SU-DHL-6 (cell line): ENCODE results near the gene MLEC.

ENCODE experiments used
- H2AFZ ChIP-seq: fragments of 200-600 bp; sonication (generic); 2 replicates; pipeline ENCODE4 v1.6.1; 2014; ENCODE audit warnings: low read depth, mild to moderate bottlenecking, moderate library complexity, mixed read lengths, antibody characterized with exemption, low read length; ENCODE audit not compliant: severe bottlenecking
- H3F3A ChIP-seq: fragments of 200-600 bp; shearing (Covaris generic); 2 replicates; pipeline ENCODE4 v1.6.0; 2016; ENCODE audit warnings: antibody characterized with exemption, mild to moderate bottlenecking; ENCODE audit not compliant: insufficient read depth
- H3K27ac ChIP-seq: fragments of 200-600 bp; sonication (generic); 2 replicates; pipeline ENCODE4 v1.5.1; 2016; ENCODE audit warnings: low read depth, mild to moderate bottlenecking, low read length, moderate library complexity, mixed read lengths
- H3K27me3 ChIP-seq: fragments of 200-600 bp; sonication (generic), shearing (Covaris generic); 2 replicates; pipeline ENCODE4 v1.6.0; 2014; ENCODE audit warnings: mild to moderate bottlenecking, low read length
- H3K36me3 ChIP-seq: fragments of 200-600 bp; sonication (generic); 2 replicates; pipeline ENCODE4 v1.6.1; 2014; ENCODE audit warnings: mild to moderate bottlenecking, low read length, mixed read lengths
- H3K4me2 ChIP-seq: fragments of 300-600, 200-600 bp; shearing (Covaris generic), sonication (generic); 2 replicates; pipeline ENCODE4 v1.6.0; 2014; ENCODE audit warnings: low read length, low read depth, mild to moderate bottlenecking; ENCODE audit not compliant: poor library complexity, severe bottlenecking
- H3K4me3 ChIP-seq: fragments of 200-600 bp; sonication (generic); 2 replicates; pipeline ENCODE4 v1.5.1; 2014; ENCODE audit warnings: antibody characterized with exemption, low read length, mild to moderate bottlenecking, mixed read lengths; ENCODE audit not compliant: insufficient read depth, poor library complexity, severe bottlenecking
- H3K79me2 ChIP-seq: fragments of 200-600 bp; sonication (generic); 2 replicates; pipeline ENCODE4 v1.6.1; 2014; ENCODE audit warnings: mild to moderate bottlenecking, low read length, moderate library complexity; ENCODE audit not compliant: insufficient read depth
- H3K9ac ChIP-seq: fragments of 200-600 bp; sonication (generic); 2 replicates; pipeline ENCODE4 v1.7.0; 2014; ENCODE audit warnings: mild to moderate bottlenecking, low read length
- H3K9me2 ChIP-seq: fragments of 200-600 bp; sonication (generic); replicated peaks from 2 replicates; pipeline ENCODE4 v1.6.1; 2014; ENCODE audit warnings: low read length; ENCODE audit not compliant: insufficient read depth
- H3K9me3 ChIP-seq: fragments of 200-600 bp; sonication (generic); 2 replicates; pipeline ENCODE4 v1.6.1; 2014; ENCODE audit warnings: low read length, mixed read lengths; ENCODE audit not compliant: insufficient read depth
- H4K20me1 ChIP-seq: fragments of 200-600 bp; sonication (generic); 2 replicates; pipeline ENCODE4 v1.6.1; 2014; ENCODE audit warnings: low read depth, mild to moderate bottlenecking, antibody characterized with exemption, low read length, moderate library complexity, mixed read lengths
- CTCF ChIP-seq: fragments of 200-600 bp; sonication (generic); IDR thresholded peaks from one replicate; pipeline ENCODE4 v1.5.1; 2017; ENCODE audit warnings: antibody characterized with exemption, mild to moderate bottlenecking, low read length, moderate library complexity; ENCODE audit not compliant: insufficient read depth, poor library complexity, severe bottlenecking
- EZH2phosphoT487 ChIP-seq: fragments of 200-600 bp; sonication (generic), shearing (Covaris generic); conservative IDR thresholded peaks from 2 replicates; pipeline ENCODE4 v1.6.1; 2018; ENCODE audit warnings: mild to moderate bottlenecking, antibody characterized with exemption, low read length, moderate library complexity, mixed read lengths

The MLEC gene, protein sequence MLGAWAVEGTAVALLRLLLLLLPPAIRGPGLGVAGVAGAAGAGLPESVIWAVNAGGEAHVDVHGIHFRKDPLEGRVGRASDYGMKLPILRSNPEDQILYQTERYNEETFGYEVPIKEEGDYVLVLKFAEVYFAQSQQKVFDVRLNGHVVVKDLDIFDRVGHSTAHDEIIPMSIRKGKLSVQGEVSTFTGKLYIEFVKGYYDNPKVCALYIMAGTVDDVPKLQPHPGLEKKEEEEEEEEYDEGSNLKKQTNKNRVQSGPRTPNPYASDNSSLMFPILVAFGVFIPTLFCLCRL

DNA sequence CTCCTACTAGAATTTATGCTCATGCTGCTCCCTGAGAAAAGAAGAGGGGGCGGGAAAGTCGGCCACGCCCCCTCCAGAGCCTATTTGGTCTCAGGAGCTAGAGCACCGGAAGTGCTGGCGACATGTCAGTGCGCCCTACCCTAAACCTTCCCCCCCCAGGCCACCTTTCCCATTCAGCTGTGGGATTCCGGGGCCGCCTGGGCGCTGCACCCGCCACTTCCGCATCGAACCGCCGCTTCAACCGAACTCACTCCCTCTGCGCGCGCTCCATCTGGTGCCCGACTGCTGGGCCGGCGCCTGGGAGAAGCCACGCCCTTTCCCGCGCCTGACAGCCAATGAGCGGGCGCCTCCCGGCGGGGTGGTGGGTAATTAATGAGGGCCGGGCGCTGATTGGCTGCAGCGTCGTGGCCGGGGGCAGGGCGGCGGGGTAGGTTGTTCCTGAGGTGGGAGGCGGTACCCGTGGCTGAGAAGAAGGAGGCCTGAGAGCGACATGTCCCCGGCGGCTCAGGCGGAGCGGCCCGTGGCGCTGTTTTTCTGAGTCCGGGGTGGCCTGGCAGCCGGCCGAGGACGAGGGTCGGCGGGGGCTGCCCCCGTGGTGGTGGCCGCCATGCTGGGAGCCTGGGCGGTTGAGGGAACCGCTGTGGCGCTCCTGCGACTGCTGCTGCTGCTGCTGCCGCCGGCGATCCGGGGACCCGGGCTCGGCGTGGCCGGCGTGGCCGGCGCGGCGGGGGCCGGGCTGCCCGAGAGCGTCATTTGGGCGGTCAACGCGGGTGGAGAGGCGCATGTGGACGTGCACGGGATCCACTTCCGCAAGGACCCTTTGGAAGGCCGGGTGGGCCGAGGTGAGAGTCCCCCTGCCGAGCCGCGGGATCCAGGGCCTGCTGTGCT, at the start of gene MLEC:
Gene MLEC, plus strand, starts transcription at position 460 of the 888 bp plus-strand sequence. Its CDS starts 148 bp downstream, at position 608.
- no peaks in the 10 kb centered on the region for H3K9me3 ChIP-seq
- H3K27me3 ChIP-seq, result no peaks in the 10 kb centered on the region

GRCh38 chr12:120639771-120640721, 46.9 kb upstream of the MLEC start, which contains the start of gene CABP1:
Gene CABP1 (plus strand): TSS chr12:120640626. CDS start chr12:120640686, 60 bp downstream.
- Histone ChIP-seq H3K4me3 (peak within 1 kb of the TSS; percentile 46), H3K9me3 (no peaks in the 10 kb centered on the region)

More for the DNA sequence above, at the start of gene MLEC:
- H3K79me2 ChIP-seq, result peaks cover 49% of the 10 kb centered on the region
- H4K20me1 ChIP-seq, result no peaks in the 10 kb centered on the region
- peak within 1 kb of the TSS; percentile 84 for H2AFZ ChIP-seq
- no peak for TF ChIP-seq EZH2phosphoT487
- peak; percentile 29 for TF ChIP-seq CTCF
- peaks cover 23% of the 10 kb centered on the region for H3F3A ChIP-seq
- peak within 1 kb of the TSS; percentile 81 for H3K9ac ChIP-seq
- peak within 1 kb of the TSS; percentile 93 for H3K27ac ChIP-seq
- H3K4me3 ChIP-seq, result peak within 1 kb of the TSS; percentile 85
- no peaks in the 10 kb centered on the region for H3K36me3 ChIP-seq
- H3K9me2 ChIP-seq, result no peaks in the 10 kb centered on the region
- H3K4me2 ChIP-seq, result peak within 1 kb of the TSS; percentile 80

More at GRCh38 chr12:120639771-120640721, 46.9 kb upstream of the MLEC start, which contains the start of gene CABP1:
- Histone ChIP-seq H3K9ac (peak within 1 kb of the TSS; percentile 57), H3K36me3 (no peaks in the 10 kb centered on the region), H3K4me2 (peak within 1 kb of the TSS; percentile 55), H3K27ac (no peak within 1 kb of the TSS), H3F3A (no peaks in the 10 kb centered on the region), H3K79me2 (no peaks in the 10 kb centered on the region), H4K20me1 (no peaks in the 10 kb centered on the region), H2AFZ (peak within 1 kb of the TSS; percentile 91), H3K9me2 (no peaks in the 10 kb centered on the region), H3K27me3 (no peaks in the 10 kb centered on the region)
- TF ChIP-seq EZH2phosphoT487 (no peak), CTCF (peak; percentile 71)
